GM21515 (cell line): ENCODE results near the gene NDUFS2.
"Not testable (repeated sequence)": the region's sequence is repeated elsewhere in the genome, so short reads cannot be mapped to it uniquely, and the experiment has no call there.

Experiments used
- ATAC-seq: cut with Tn5 transposase; IDR thresholded peaks from one replicate; pipeline ENCODE4 v1.9.1; 2021; ENCODE audit not compliant: unreplicated experiment

The NDUFS2 gene

GRCh38 chr1:161218301-161219077, 16.3 kb downstream of the NDUFS2 start:
- ATAC-seq, result no peak

- no peak for ATAC-seq
Measured at GRCh38 chr1:161219078-161219892, 17.1 kb downstream of the NDUFS2 start.

GRCh38 chr1:161220002-161220401, 17.8 kb downstream of the NDUFS2 start:
- ATAC-seq, result no peak

GRCh38 chr1:161222175-161223019, 20.2 kb downstream of the NDUFS2 start:
- no peak for ATAC-seq

GRCh38 chr1:161223805-161224694, 21.9 kb downstream of the NDUFS2 start:
- ATAC-seq, result no peak

GRCh38 chr1:161224695-161225087, 22.5 kb downstream of the NDUFS2 start:
- ATAC-seq, result not testable (repeated sequence)

- ATAC-seq, result peak; percentile 1
Measured at GRCh38 chr1:161225178-161225533, 23.0 kb downstream of the NDUFS2 start.

- peak; percentile 94 for ATAC-seq
Measured at GRCh38 chr1:161225534-161226319, 23.6 kb downstream of the NDUFS2 start, which contains the start of gene TOMM40L. TSS of gene TOMM40L (plus strand) at chr1:161226060. CDS start at chr1:161226490, 430 bp downstream.

GRCh38 chr1:161226320-161226711, 24.1 kb downstream of the NDUFS2 start:
- ATAC-seq, result no peak

GRCh38 chr1:161226759-161227158, 24.6 kb downstream of the NDUFS2 start:
- ATAC-seq, result no peak

GRCh38 chr1:161227196-161227871, 25.2 kb downstream of the NDUFS2 start:
- ATAC-seq, result no peak

GRCh38 chr1:161228032-161228431, 25.9 kb downstream of the NDUFS2 start:
- no peak for ATAC-seq

GRCh38 chr1:161229896-161230295, 27.7 kb downstream of the NDUFS2 start:
- ATAC-seq, result no peak

- ATAC-seq, result no peak
Measured at GRCh38 chr1:161230762-161231161, 28.6 kb downstream of the NDUFS2 start.

- no peak for ATAC-seq
Measured at GRCh38 chr1:161233102-161233501, 30.9 kb downstream of the NDUFS2 start.

GRCh38 chr1:161235957-161236775, 34.0 kb downstream of the NDUFS2 start:
- no peak for ATAC-seq

GRCh38 chr1:161238039-161238473, 35.9 kb downstream of the NDUFS2 start, which contains the start of gene NR1I3:
TSS of gene NR1I3 (minus strand) at chr1:161238203. CDS start at chr1:161236565, 1,638 bp downstream.
- no peak for ATAC-seq

GRCh38 chr1:161241682-161242081, 39.5 kb downstream of the NDUFS2 start:
- no peak for ATAC-seq
